ES-I3 (cell line): ENCODE results near the gene AHNAK2.
"Not testable (repeated sequence)": the region's sequence is repeated elsewhere in the genome, so short reads cannot be mapped to it uniquely, and the experiment has no call there.

Experiments
- H3K36me3 ChIP-seq: 2 replicates; pipeline ENCODE4 v1.6.1; 2013; ENCODE audit warnings: mild to moderate bottlenecking, low read length, control low read depth, moderate library complexity; ENCODE audit not compliant: insufficient read depth
- H3K4me1 ChIP-seq: 2 replicates; pipeline ENCODE4 v1.6.1; 2013; ENCODE audit warnings: mild to moderate bottlenecking, control low read depth, low read length; ENCODE audit not compliant: insufficient read depth
- H3K9ac ChIP-seq: 2 replicates; pipeline ENCODE4 v1.6.1; 2013; ENCODE audit warnings: low read depth, mild to moderate bottlenecking, low read length, moderate library complexity
- H3K9me3 ChIP-seq: 2 replicates; pipeline ENCODE4 v1.6.1; 2013; ENCODE audit warnings: mild to moderate bottlenecking, low read length, moderate library complexity; ENCODE audit not compliant: control insufficient read depth, insufficient read depth

AHNAK2 gene

DNA sequence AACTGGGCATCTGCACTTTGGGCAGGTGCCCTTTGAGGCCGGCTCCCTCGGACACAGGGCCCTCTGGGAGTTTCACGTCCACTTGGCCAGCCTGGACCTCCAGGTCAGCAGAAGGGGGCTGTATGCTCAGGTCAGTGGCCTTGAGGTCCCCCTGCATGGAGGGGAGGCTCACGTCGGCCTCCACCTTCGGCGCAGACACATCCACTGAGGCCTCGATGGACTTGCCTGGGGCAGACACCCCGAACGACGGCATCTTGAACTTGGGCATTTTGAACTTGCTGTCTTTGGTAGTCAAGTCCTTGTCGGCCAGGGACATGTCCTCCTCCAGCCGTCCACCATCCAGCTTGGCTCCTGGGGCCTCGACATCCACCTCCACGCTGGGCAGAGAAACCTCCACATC lies 27.5 kb downstream of the AHNAK2 start:
- H3K4me1 ChIP-seq, H3K9ac ChIP-seq, H3K9me3 ChIP-seq, H3K36me3 ChIP-seq: not testable (repeated sequence)

DNA sequence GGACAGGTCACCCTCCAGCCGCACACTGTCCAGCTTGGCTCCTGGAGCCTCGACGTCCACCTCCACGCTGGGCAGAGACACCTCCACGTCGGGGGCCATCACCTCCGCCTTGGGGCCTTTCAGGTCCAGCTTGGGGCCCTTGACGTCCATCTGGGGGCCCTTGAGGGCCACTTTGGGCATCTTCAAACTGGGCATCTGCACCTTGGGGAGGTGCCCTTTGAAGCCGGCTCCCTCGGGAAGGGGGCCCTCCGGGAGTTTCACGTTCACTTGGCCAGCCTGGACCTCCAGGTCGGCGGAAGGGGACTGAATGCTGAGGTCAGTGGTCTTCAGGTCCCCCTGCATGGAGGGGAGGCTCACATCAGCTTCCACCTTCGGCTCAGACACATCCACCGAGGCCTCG lies 28.2 kb downstream of the AHNAK2 start:
- H3K36me3 ChIP-seq, result no peaks in the 10 kb centered on the region; the same call in 1 of the 2 replicates
- H3K4me1 ChIP-seq, result no peaks in the 10 kb centered on the region
- no peaks in the 10 kb centered on the region for H3K9me3 ChIP-seq
- H3K9ac ChIP-seq, result no peak overlapping the region

DNA sequence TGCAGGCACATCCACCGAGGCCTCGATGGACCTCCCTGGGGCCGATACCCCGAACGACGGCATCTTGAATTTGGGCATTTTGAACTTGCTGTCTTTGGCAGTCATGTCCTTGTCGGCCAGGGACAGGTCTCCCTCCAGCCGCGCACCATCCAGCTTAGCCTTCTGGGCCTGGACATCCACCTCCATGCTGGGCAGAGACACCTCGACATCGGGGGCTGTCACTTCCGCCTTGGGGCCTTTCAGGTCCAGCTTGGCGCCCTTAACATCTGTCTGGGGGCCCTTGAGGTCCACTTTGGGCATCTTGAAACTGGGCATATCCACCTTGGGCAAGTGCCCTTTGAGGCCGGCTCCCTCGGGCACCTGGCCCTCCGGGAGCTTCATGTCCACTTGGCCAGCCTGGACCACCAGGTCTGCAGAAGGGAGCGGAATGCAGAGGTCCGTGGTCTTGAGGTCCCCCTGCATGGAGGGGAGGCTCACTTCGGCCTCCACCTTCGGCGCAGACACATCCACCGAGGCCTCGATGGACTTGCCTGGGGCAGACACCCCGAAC lies 28.7 kb downstream of the AHNAK2 start:
- H3K36me3 ChIP-seq, H3K9me3 ChIP-seq, H3K9ac ChIP-seq, H3K4me1 ChIP-seq: not testable (repeated sequence)

DNA sequence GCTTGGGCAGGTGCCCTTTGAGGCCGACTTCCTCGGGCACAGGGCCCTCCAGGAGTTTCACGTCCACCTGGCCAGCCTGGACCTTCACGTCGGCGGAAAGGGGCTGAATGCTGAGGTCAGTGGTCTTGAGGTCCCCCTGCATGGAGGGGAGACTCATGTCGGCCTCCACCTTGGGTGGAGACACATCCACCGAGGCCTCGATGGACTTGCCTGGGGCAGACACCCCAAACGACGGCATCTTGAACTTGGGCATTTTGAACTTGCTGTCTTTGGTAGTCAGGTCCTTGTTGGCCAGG lies 29.5 kb downstream of the AHNAK2 start:
- Histone ChIP-seq H3K9ac (no peak overlapping the region), H3K9me3 (no peaks in the 10 kb centered on the region), H3K4me1 (no peaks in the 10 kb centered on the region), H3K36me3 (no peaks in the 10 kb centered on the region; the same call in 1 of the 2 replicates)

DNA sequence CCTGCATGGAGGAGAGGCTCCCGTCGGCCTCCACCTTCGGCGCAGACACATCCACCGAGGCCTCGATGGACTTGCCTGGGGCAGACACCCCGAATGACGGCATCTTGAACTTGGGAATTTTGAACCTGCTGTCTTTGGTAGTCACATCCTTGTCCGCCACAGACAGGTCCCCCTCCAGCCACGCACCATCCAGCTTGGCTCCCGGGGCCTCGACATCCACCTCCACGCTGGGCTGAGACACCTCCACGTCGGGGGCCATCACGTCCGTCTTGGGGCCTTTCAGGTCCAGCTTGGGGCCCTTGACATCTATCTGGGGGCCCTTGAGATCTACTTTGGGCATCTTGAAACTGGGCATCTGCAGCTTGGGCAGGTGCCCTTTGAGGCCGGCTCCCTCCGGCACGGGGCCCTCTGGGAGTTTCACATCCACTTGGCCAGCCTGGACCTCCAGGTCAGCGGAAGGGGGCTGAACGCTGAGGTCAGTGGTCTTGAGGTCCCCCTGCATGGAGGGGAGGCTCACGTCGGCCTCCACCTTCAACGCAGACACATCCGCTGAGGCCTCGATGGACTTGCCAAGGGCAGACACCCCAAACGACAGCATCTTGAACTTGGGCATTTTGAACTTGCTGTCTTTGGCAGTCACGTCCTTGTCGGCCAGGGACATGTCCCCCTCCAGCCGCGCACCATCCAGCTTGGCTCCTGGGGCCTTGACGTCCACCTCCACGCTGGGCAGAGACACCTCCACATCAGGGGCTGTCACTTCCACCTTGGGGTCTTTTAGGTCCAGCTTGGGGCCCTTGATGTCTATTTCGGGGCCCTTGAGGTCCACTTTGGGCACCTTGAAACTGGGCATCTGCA lies 30.1 kb downstream of the AHNAK2 start:
- not testable (repeated sequence) for H3K36me3 ChIP-seq, H3K9me3 ChIP-seq, H3K4me1 ChIP-seq, H3K9ac ChIP-seq

DNA sequence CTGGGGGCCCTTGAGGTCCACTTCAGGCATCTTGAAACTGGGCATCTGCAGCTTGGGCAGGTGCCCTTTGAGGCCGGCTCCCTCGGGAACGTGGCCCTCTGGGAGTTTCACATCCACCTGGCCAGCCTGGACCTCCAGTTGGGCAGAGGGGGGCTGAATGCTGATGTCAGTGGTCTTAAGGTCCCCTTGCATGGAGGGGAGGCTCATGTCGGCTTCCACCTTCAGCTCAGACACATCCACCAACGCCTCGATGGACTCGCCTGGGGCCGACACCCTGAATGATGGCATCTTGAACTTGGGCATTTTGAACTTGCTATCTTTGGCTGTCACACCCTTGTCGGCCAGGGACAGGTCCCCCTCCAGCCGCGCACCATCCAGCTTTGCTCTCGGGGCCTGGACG lies 31.0 kb downstream of the AHNAK2 start:
- not testable (repeated sequence) for H3K9ac ChIP-seq, H3K9me3 ChIP-seq, H3K36me3 ChIP-seq, H3K4me1 ChIP-seq

DNA sequence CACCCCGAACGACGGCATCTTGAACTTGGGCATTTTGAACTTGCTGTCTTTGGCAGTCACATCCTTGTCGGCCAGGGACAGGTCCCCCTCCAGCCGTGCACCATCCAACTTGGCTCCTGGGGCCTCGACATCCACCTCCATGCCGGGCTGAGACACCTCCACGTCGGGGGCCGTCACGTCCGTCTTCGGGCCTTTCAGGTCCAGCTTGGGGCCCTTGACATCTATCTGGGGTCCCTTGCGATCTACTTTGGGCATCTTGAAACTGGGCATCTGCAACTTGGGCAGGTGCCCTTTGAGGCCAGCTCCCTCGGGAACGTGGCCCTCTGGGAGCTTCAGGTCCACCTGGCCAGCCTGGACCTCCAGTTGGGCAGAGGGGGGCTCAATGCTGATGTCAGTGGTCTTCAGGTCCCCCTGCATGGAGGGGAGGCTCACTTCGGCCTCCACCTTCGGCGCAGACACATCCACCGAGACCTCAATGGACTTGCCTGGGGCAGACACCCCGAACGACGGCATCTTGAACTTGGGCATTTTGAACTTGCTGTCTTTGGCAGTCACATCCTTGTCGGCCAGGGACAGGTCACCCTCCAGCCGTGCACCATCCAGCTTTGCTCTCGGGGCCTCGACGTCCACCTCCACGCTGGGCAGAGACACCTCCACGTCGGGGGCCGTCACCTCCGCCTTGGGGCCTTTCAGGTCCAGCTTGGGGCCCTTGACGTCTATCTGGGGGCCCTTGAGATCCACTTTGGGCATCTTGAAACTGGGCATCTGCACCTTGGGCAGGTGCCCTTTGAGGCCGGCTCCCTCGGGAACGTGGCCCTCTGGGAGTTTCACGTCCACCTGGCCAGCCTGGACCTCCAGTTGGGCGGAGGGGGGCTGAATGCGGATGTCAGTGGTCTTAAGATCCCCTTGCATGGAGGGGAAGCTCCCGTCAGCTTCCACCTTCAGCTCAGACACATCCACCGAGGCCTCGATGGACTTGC lies 31.9 kb downstream of the AHNAK2 start:
- H3K9ac ChIP-seq, H3K4me1 ChIP-seq, H3K9me3 ChIP-seq, H3K36me3 ChIP-seq: not testable (repeated sequence)

DNA sequence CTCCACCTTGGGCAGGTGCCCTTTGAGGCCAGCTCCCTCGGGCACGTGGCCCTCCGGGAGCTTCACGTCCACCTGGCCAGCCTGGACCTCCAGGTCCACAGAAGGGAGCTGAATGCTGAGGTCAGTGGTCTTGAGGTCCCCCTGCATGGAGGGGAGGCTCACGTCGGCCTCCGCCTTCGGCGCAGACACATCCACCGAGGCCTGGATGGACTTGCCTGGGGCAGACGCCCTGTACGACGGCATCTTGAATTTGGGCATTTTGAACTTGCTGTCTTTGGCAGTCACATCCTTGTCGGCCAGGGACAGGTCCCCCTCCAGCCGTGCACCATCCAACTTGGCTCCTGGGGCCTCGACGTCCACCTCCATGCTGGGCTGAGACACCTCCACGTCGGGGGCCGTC lies 32.9 kb downstream of the AHNAK2 start:
- not testable (repeated sequence) for H3K9me3 ChIP-seq, H3K9ac ChIP-seq, H3K36me3 ChIP-seq, H3K4me1 ChIP-seq

DNA sequence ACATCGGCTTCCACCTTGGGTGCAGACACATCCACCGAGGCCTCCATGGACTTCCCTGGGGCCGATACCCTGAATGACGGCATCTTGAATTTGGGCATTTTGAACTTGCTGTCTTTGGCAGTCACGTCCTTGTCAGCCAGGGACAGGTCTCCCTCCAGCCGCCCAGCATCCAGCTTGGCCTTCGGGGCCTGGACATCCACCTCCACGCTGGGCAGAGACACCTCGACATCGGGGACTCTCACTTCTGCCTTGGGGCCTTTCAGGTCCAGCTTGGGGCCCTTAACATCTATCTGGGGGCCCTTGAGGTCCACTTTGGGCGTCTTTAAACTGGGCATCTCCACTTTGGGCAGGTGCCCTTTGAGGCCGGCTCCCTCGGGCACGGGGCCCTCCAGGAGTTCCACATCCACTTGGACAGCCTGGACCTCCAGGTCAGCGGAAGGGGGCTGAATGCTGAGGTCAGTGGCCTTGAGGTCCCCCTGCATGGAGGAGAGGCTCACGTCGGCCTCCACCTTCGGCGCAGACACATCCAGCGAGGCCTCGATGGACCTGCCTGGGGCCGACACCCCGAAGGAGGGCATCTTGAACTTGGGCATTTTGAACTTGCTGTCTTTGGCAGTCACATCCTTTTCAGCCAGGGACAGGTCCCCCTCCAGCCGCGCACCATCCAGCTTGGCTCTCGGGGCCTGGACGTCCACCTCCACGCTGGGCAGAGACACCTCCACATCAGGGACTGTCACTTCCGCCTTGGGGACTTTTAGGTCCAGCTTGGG lies 33.6 kb downstream of the AHNAK2 start:
- not testable (repeated sequence) for H3K4me1 ChIP-seq, H3K9ac ChIP-seq, H3K9me3 ChIP-seq, H3K36me3 ChIP-seq

DNA sequence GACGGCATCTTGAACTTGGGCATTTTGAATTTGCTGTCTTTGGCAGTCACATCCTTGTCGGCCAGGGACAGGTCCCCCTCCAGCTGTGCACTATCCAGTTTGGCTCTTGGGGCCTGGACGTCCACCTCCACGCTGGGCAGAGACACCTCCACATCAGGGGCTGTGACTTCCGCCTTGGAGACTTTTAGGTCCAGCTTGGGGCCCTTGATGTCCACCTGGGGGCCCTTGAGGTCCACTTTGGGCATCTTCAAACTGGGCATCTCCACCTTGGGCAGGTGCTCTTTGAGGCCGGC lies 34.2 kb downstream of the AHNAK2 start:
- not testable (repeated sequence) for H3K9ac ChIP-seq, H3K9me3 ChIP-seq, H3K36me3 ChIP-seq, H3K4me1 ChIP-seq

DNA sequence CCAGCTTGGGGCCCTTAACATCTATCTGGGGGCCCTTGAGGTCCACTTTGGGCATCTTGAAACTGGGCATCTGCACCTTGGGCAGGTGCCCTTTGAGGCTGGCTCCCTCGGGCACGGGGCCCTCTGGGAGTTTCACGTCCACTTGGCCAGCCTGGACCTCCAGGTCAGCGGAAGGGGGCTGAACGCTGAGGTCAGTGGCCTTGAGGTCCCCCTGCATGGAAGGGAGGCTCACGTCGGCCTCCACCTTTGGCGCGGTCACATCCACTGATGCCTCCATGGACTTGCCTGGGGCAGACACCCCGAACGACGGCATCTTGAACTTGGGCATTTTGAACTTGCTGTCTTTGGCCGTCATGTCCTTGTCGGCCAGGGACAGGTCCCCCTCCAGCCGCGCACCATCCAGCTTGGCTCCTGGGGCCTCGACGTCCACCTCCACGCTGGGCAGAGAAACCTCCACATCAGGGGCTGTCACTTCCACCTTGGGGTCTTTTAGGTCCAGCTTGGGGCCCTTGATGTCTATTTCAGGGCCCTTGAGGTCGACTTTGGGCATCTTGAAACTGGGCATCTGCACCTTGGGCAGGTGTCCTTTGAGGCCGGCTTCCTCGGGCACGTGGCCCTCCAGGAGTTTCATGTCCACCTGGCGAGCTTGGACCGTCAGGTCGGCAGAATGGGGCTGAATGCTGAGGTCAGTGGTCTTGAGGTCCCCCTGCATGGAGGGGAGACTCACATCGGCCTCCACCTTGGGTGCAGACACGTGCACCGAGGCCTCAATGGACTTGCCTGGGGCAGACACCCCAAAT lies 34.8 kb downstream of the AHNAK2 start:
- not testable (repeated sequence) for H3K9ac ChIP-seq, H3K4me1 ChIP-seq, H3K9me3 ChIP-seq, H3K36me3 ChIP-seq

DNA sequence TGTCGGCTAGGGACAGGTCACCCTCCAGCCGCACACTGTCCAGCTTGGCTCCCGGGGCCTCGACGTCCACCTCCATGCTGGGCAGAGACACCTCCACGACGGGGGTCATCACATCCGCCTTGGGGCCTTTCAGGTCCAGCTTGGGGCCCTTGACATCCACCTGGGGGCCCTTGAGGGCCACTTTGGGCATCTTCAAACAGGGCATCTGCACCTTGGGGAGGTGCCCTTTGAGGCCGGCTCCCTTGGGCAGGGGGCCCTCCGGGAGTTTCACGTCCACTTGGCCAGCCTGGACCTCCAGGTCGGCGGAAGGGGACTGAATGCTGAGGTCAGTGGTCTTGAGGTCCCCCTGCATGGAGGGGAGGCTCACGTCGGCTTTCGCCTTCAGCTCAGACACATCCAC lies 35.6 kb downstream of the AHNAK2 start:
- no peaks in the 10 kb centered on the region for H3K9me3 ChIP-seq
- no peak overlapping the region for H3K9ac ChIP-seq
- no peaks in the 10 kb centered on the region for H3K4me1 ChIP-seq
- H3K36me3 ChIP-seq, result 0 out of 2 replicates have a peak, but pooled peaks cover 2% of the 10 kb centered on the region

DNA sequence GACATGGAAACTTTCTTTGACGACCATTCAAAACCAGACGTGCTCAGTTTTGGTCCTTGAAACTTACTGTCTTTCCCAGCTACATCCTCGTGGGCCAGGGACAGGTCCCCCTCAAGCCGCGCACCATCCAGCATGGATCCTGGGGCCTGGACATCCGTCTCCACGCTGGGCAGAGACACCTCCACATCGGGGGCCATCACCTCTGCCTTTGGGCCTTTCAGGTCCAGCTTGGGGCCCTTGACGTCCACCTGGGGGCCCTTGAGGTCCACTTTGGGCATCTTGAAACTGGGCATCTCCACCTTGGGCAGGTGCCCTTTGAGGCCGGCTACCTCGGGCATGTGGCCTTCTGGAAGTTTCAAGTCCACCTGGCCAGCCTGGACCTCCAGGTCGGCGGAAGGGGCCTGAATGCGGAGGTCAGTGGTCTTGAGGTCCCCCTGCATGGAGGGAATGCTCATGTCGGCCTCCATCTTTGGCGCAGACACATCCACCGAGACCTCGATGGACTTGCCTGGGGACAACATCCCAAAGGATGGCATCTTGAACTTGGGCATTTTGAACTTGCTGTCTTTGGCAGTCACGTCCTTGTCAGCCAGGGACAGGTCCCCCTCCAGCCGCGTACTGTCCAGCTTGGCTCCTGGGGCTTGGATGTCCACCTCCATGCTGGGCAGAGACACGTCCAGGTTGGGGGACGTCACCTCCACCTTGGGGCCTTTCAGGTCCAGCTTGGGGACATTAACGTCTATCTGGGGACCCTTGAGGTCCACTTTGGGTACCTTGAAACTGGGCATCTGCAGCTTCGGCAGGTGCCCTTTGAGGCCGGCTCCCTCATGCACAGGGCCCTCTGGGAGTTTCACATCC lies 36.4 kb downstream of the AHNAK2 start:
- Histone ChIP-seq H3K9ac (no peak overlapping the region), H3K9me3 (no peaks in the 10 kb centered on the region), H3K4me1 (no peaks in the 10 kb centered on the region), H3K36me3 (0 out of 2 replicates have a peak, but pooled peaks cover 2% of the 10 kb centered on the region)
